ENCODE results near the gene SPRY4.
"Not testable (repeated sequence)": the region's sequence is repeated elsewhere in the genome, so short reads cannot be mapped to it uniquely, and the experiment has no call there.

SPRY4 gene

GRCh38 chr5:142324871-142325724 lies at the start of gene SPRY4:
TSS of gene SPRY4 (minus strand) at chr5:142325021. CDS start at chr5:142315108, 9,913 bp downstream.
- TF ChIP-seq CTCF (IDR thresholded peaks at IDR 0.05), result no peak
- peak within 1 kb of the TSS; percentile 95 to 96 for H3K27ac ChIP-seq
- H3K27me3 ChIP-seq, result no peaks in the 10 kb centered on the region
- peak; percentile 93 to 96 for DNase-seq
- peak within 1 kb of the TSS; percentile 69 to 81 for H3K4me3 ChIP-seq
- H3K9me3 ChIP-seq, result no peaks in the 10 kb centered on the region
- no peaks in the 10 kb centered on the region for H3K36me3 ChIP-seq
- peaks cover 0 to 55% (median 39%) of the 10 kb centered on the region in 4 donors for H3K4me1 ChIP-seq
- intact Hi-C loops (cut with DNase I; ENCODE audit: low total_unique reads), result loop anchor here (10.0 kb wide), 1 partner anchor 220 kb away; no protein-coding TSS in a partner anchor

- Histone ChIP-seq H3K27me3 (no peaks in the 10 kb centered on the region), H3K4me1 (no peaks in the 10 kb centered on the region), H3K9me3 (no peaks in the 10 kb centered on the region), H3K27ac (no peak overlapping the region), H3K4me3 (no peak overlapping the region), H3K36me3 (no peaks in the 10 kb centered on the region)
- peak in 1 of 2 donors; percentile 12 for DNase-seq
- no peak for TF ChIP-seq CTCF (IDR thresholded peaks at IDR 0.05)
- intact Hi-C loops (cut with DNase I; ENCODE audit: low total_unique reads), result no loop called here
These were observed 43.7 kb upstream of the SPRY4 start for GRCh38 chr5:142368529-142368928.

GRCh38 chr5:142366007-142366406 lies 41.2 kb upstream of the SPRY4 start:
- intact Hi-C loops (cut with DNase I; ENCODE audit: low total_unique reads), result no loop called here
- H3K27me3 ChIP-seq, result no peaks in the 10 kb centered on the region
- no peak for TF ChIP-seq CTCF (IDR thresholded peaks at IDR 0.05)
- DNase-seq, result peak in 1 of 2 donors; percentile 19
- no peaks in the 10 kb centered on the region for H3K9me3 ChIP-seq
- no peak overlapping the region for H3K27ac ChIP-seq
- no peaks in the 10 kb centered on the region for H3K36me3 ChIP-seq
- H3K4me1 ChIP-seq, result peaks cover 0 to 13% (median 4%) of the 10 kb centered on the region in 4 donors
- H3K4me3 ChIP-seq, result no peak overlapping the region

- no peak for TF ChIP-seq CTCF (IDR thresholded peaks at IDR 0.05)
These were observed 39.7 kb upstream of the SPRY4 start for GRCh38 chr5:142364251-142365145.

GRCh38 chr5:142363619-142363963 lies 38.8 kb upstream of the SPRY4 start:
- H3K9me3 ChIP-seq, result no peaks in the 10 kb centered on the region
- peak overlapping the region; percentile 53 to 64 for H3K27ac ChIP-seq
- no peak overlapping the region for H3K4me3 ChIP-seq
- H3K36me3 ChIP-seq, result no peaks in the 10 kb centered on the region
- peaks cover 0 to 13% (median 4%) of the 10 kb centered on the region in 4 donors for H3K4me1 ChIP-seq
- peak in 1 of 2 donors; percentile 15 for DNase-seq
- intact Hi-C loops (cut with DNase I; ENCODE audit: low total_unique reads), result no loop called here
- no peak for TF ChIP-seq CTCF (IDR thresholded peaks at IDR 0.05)
- H3K27me3 ChIP-seq, result no peaks in the 10 kb centered on the region

More at GRCh38 chr5:142364251-142365145, 39.7 kb upstream of the SPRY4 start:
- peak; percentile 32 to 43 for DNase-seq
- Histone ChIP-seq H3K27me3 (no peaks in the 10 kb centered on the region), H3K9me3 (no peaks in the 10 kb centered on the region), H3K27ac (no peak overlapping the region), H3K36me3 (no peaks in the 10 kb centered on the region), H3K4me1 (peaks cover 0 to 13% (median 4%) of the 10 kb centered on the region in 4 donors), H3K4me3 (no peak overlapping the region)
- intact Hi-C loops (cut with DNase I; ENCODE audit: low total_unique reads), result no loop called here

- H3K27me3 ChIP-seq; intact Hi-C loops (cut with DNase I; ENCODE audit: low total_unique reads); H3K9me3 ChIP-seq; H3K36me3 ChIP-seq; DNase-seq; H3K4me3 ChIP-seq: not testable (repeated sequence)
- Histone ChIP-seq H3K4me1 (peaks cover 6 to 20% (median 13%) of the 10 kb centered on the region in 4 donors), H3K27ac (peak overlapping the region; percentile 53 to 64)
These were observed 37.4 kb upstream of the SPRY4 start for GRCh38 chr5:142362193-142362592.
